ENCODE results near the gene STAT3.

The STAT3 gene

GRCh38 chr17:42414704-42415409, 26.6 kb upstream of the STAT3 start:
- no peak for DNase-seq (ENCODE audit: low read depth in 1 of 2, low spot score in 1 of 2)
- in situ Hi-C loops (cut with HindIII; ENCODE audit: low pct_unique_long_range_greater_than_20kb, low sequenced_read_pairs) = no loop called here
- TF ChIP-seq JUND (IDR thresholded peaks at IDR 0.05; ENCODE audit: low read depth) = no peak

GRCh38 chr17:42413464-42414040, 25.3 kb upstream of the STAT3 start:
- in situ Hi-C loops (cut with HindIII; ENCODE audit: low pct_unique_long_range_greater_than_20kb, low sequenced_read_pairs) = no loop called here
- TF ChIP-seq JUND (IDR thresholded peaks at IDR 0.05; ENCODE audit: low read depth) = no peak
- no peak for DNase-seq (ENCODE audit: low read depth in 1 of 2, low spot score in 1 of 2)

GRCh38 chr17:42411905-42412679, 23.9 kb upstream of the STAT3 start:
- no peak for TF ChIP-seq JUND (IDR thresholded peaks at IDR 0.05; ENCODE audit: low read depth)
- in situ Hi-C loops (cut with HindIII; ENCODE audit: low pct_unique_long_range_greater_than_20kb, low sequenced_read_pairs) = no loop called here
- no peak for DNase-seq (ENCODE audit: low read depth in 1 of 2, low spot score in 1 of 2)

- in situ Hi-C loops (cut with HindIII; ENCODE audit: low pct_unique_long_range_greater_than_20kb, low sequenced_read_pairs) = no loop called here
- DNase-seq (ENCODE audit: low read depth in 1 of 2, low spot score in 1 of 2) = no peak
- no peak for TF ChIP-seq JUND (IDR thresholded peaks at IDR 0.05; ENCODE audit: low read depth)
Observed at GRCh38 chr17:42411361-42411760, 23.1 kb upstream of the STAT3 start.

GRCh38 chr17:42410319-42410685, 22.1 kb upstream of the STAT3 start:
- in situ Hi-C loops (cut with HindIII; ENCODE audit: low pct_unique_long_range_greater_than_20kb, low sequenced_read_pairs) = no loop called here

GRCh38 chr17:42409523-42410318, 21.5 kb upstream of the STAT3 start:
- no peak for TF ChIP-seq JUND (IDR thresholded peaks at IDR 0.05; ENCODE audit: low read depth)
- in situ Hi-C loops (cut with HindIII; ENCODE audit: low pct_unique_long_range_greater_than_20kb, low sequenced_read_pairs) = no loop called here

More at GRCh38 chr17:42410319-42410685, 22.1 kb upstream of the STAT3 start:
- TF ChIP-seq JUND (IDR thresholded peaks at IDR 0.05; ENCODE audit: low read depth) = no peak
- no peak for DNase-seq (ENCODE audit: low read depth in 1 of 2, low spot score in 1 of 2)

GRCh38 chr17:42408061-42408460, 19.8 kb upstream of the STAT3 start:
- no peak for TF ChIP-seq JUND (IDR thresholded peaks at IDR 0.05; ENCODE audit: low read depth)
- in situ Hi-C loops (cut with HindIII; ENCODE audit: low pct_unique_long_range_greater_than_20kb, low sequenced_read_pairs) = no loop called here
- no peak for DNase-seq (ENCODE audit: low read depth in 1 of 2, low spot score in 1 of 2)

More at GRCh38 chr17:42409523-42410318, 21.5 kb upstream of the STAT3 start:
- no peak for DNase-seq (ENCODE audit: low read depth in 1 of 2, low spot score in 1 of 2)

- in situ Hi-C loops (cut with HindIII; ENCODE audit: low pct_unique_long_range_greater_than_20kb, low sequenced_read_pairs) = no loop called here
Observed at GRCh38 chr17:42407289-42407836, 19.1 kb upstream of the STAT3 start.

GRCh38 chr17:42406615-42407288, 18.5 kb upstream of the STAT3 start:
- in situ Hi-C loops (cut with HindIII; ENCODE audit: low pct_unique_long_range_greater_than_20kb, low sequenced_read_pairs) = no loop called here
- no peak for DNase-seq (ENCODE audit: low read depth in 1 of 2, low spot score in 1 of 2)
- no peak for TF ChIP-seq JUND (IDR thresholded peaks at IDR 0.05; ENCODE audit: low read depth)

More at GRCh38 chr17:42407289-42407836, 19.1 kb upstream of the STAT3 start:
- peak; percentile 93 to 98 for DNase-seq (ENCODE audit: low read depth in 1 of 2, low spot score in 1 of 2)
- no peak for TF ChIP-seq JUND (IDR thresholded peaks at IDR 0.05; ENCODE audit: low read depth)

GRCh38 chr17:42405963-42406495, 17.8 kb upstream of the STAT3 start:
- in situ Hi-C loops (cut with HindIII; ENCODE audit: low pct_unique_long_range_greater_than_20kb, low sequenced_read_pairs) = no loop called here
- peak; percentile 82 to 97 for DNase-seq (ENCODE audit: low read depth in 1 of 2, low spot score in 1 of 2)
- TF ChIP-seq JUND (IDR thresholded peaks at IDR 0.05; ENCODE audit: low read depth) = no peak

- TF ChIP-seq JUND (IDR thresholded peaks at IDR 0.05; ENCODE audit: low read depth) = no peak
- DNase-seq (ENCODE audit: low read depth in 1 of 2, low spot score in 1 of 2) = no peak
- in situ Hi-C loops (cut with HindIII; ENCODE audit: low pct_unique_long_range_greater_than_20kb, low sequenced_read_pairs) = no loop called here
Observed at GRCh38 chr17:42405076-42405475, 16.8 kb upstream of the STAT3 start.

Data from T47D (cell line).